NCI-H146 treated with DMSO at 0.1 percent for 48 hours (cell line): ENCODE measurements around the gene PPM1N.

Source experiments
- DNase-seq: peaks from one replicate; lab custom pipeline; 2025; ENCODE audit not compliant: unreplicated experiment; lab: John Stamatoyannopoulos, UW

The PPM1N gene

GRCh38 chr19:45489216-45489855, 8.9 kb upstream of the PPM1N start:
- no peak for DNase-seq

GRCh38 chr19:45492137-45492626, 6.1 kb upstream of the PPM1N start:
- DNase-seq = no peak

DNA sequence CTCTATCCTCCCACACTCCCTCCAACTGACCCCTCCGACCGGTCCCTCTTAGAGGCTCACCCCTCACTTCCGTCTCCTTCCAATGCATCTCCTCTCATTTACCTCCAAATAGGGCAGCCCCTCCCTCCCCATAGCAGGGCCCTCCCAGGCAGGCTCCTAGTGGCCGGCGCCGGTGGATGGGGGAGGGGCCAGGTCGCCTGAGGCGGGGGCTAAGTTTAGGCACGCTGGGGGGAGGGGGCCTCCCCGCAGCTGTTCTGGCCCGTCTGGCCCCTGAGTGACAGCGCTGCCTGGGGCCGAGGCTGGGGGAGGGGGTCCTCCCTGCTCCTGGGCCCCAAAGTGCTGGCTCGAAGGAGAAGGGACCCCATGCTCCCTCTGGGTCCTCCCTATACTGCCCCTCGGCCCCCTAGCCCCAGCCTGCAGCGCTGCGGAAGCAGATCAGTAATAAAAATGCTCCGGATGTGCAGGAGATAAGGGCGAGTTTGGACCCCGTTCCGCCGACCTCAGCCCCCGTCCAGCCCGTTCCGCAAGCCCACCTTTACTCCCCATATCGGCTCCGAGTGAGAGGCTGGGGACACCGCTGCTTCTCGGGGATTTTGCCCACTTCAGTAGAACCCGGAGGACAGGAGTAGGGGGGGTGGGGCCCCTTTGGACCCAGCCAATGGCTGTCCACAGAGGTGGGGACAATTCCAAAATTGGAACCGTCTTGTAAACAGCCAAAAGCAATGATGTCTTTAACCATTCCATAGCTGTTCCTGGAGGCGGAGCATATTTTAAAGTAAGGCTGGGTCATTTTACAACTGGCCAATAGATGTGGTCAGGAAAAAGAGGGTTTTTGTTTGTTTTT, 5.4 kb upstream of the PPM1N start:
- no peak for DNase-seq

- DNase-seq = no peak
These were observed 3.9 kb upstream of the PPM1N start for GRCh38 chr19:45494261-45494916.

DNA sequence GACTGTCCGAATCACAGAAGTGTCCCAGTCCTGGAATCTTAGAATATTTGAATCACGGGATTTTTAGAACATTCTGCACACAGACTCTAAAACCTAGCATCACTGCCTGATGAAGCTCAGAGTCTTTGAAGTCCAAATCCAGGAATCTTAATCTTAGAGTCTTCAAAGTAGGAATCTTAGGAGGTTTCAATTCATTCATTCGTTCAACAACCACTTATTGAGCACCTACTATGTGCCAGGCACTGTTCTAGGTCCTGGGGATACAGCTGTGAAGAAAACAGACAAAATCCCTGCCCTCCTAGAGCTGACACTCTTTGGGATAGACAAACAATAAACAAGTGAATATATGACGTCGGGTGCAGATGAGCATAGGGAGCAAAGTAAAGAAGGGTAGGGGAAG, 3.1 kb upstream of the PPM1N start:
- no peak for DNase-seq

DNA sequence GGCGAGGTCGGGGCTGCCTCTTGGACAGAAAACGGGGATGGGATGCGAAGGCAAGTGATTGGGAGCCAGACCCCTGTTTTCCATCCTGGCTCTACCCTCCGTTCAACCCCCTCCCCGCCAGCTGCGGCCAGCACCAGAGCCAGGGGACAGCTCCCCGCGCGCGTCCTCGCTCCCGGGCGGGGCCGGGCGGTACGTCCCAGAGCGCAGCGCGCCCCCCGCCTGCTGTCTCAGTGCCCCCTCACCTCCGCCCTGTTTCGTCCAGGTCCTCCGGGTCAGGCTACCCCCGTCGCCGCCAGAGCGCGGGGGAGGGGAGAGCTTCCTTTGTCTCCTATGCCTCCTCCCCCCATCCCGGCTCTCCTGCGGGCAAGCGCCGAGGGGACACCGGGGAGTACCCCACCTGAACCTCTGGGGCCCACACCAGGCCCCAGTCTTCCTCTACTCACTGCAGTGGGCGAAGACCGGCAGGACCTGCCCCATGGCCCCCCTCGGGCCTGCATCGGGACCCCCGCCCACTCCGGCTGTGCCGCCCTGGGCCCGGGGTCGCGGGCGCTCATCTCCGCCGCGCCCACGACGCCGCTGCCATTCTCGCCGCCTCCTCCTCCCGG, 1.8 kb upstream of the PPM1N start:
- peak; percentile 20 for DNase-seq

DNA sequence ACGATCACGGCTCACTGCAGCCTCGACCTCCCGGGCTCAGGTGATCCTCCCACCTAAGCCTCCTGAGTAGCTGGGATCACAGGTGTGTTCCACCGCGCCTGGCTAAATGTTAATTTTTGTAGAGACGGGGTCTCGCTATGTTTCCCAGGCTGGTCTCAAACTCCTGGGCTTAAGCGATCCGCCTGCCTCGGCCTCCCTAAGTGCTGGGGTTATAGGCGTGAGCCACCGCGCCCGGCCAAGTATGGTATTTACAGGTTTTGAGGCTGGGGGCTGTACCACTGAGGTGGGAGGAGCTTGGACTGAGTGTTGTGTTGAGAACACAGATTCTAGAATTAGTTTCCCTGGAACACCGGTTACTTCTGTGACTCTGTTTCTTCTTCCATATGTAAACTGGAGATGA, 452 bp upstream of the PPM1N start:
- peak; percentile 20 for DNase-seq

- DNase-seq = peak; percentile 86
These were observed 1.2 kb downstream of the PPM1N start for GRCh38 chr19:45499196-45500180.

- DNase-seq = no peak
These were observed 2.9 kb downstream of the PPM1N start for GRCh38 chr19:45500918-45501729.

- no peak for DNase-seq
These were observed 3.4 kb downstream of the PPM1N start for GRCh38 chr19:45501730-45502014.

DNA sequence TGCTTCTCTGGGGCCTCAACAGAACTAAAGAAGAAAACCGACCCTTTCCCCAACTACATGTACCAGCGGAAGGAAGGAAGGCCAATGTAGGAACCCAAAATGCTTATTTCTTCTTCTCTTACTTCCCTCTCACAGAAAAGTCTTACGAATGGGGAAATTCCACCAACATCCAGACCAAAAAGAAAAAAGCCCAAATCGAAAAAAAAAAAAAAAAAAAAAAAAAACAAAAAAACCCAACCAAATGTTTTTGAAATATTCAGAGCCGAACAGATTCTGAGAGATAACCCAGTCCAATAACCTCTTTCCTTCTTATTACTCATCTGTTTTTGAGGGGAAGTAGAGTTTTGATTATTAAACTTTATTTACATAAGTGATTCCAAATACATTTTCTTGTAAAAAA, 3.9 kb downstream of the PPM1N start:
- DNase-seq = no peak

DNA sequence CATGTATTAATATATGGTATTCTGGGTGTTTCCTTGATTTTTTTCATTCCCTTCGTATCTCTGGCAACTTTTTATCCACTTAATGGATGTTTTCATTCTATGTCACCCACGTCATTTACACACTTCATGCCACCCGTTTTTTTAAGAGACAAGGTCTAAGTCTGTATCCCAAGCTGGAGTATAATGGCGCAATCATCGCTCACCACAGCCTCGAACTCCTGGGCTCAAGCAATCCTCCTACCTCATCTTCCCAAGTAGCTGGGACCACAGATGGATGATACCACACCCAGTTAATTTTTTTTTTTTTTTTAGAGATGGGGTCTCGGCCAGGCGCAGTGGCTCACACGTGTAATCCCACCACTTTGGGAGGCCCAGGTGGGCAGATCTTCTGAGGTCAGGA, 5.7 kb downstream of the PPM1N start:
- DNase-seq = no peak

- no peak for DNase-seq
These were observed 7.1 kb downstream of the PPM1N start for GRCh38 chr19:45505151-45505995.

DNA sequence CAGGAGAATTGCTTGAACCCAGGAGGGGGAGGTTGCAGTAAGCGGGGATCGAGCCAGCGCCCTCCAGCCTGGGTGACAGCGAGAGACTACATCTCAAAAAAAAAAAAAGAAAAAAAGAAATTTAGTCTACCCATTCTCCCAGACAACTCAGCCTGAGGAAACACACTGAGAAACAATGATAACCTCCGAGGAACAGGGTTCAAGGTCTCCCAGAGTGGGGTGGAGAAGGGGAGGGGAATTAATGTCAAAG, 7.7 kb downstream of the PPM1N start:
- DNase-seq = no peak

DNA sequence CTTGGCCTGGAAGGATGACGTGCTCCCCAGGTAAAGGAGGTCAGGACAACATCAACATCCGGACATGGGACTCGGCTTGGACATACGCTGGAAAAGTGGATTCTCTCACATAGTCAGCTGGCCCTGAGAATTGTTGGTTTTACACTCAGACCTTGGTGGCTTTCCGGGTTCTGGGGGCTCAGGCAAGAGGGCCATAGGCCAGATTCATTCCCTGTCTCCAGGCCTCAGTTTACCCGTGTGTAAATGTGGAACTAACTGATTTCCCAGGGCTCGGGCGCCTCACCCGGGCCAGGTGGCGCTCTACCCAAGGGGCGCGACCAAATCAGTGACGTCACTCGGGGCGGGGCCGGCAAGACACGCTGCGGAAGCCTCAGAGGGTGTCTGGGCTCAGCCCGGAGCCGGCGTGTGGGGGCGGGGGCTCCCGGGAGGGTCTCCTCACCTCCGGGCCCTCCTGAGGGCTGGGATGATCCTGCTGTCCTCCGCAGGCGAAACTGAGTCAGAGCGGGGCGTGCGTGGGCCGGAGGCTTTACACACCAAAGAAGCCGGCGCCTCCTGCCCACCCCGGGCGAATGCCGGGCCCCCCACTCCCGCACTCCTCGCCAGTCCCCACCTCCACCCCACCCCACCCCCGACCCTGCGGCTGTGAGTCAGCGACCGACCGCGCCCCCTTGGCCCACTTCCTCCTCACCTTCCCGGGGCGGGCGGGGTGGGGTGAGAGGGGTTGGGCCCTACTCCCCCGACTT, 8.2 kb downstream of the PPM1N start:
- peak; percentile 77 for DNase-seq

DNA sequence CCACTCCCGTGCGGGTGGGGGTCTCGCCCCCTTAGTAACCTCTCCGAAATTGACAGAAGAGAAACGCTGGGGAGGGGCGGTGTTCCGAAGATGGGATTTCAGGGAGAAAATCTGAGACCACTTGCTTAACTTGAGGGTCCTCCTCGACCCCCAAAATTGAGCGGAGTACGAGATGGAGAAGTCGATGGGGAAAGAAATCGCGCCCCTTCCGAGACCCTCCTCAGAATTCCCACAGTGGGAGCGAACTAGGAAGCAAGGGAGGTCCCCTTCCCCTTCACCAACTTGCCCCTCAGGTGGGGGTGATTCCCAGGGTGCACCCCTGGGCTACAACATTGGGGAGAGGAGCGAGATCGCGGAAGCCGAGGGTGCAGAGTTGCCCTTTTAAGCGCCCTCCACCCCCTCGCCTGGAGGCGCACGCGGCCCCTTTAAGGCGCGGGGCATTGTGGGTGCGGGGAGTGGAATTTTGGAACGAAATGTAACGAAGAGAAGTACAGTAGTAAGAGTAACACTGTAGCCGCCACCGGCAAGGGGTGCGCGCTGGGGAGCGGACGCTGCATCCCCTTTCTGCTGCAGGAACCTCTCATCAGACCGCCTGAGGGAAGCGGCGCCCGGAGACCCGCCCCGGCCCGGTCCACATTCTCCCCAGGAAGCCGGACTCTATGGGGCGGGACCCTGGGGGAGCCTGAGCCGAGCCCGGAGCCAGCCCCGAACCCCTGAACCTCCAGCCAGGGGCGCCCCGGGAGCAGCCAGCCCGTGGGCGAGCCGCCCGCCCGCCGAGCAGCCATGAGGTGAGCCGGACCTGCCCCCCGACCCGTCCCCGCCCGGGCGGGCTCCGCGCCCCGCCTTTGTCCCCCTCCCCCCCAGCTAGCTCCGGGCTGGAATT, 9.0 kb downstream of the PPM1N start, which contains the start of gene VASP:
VASP (plus strand) TSS at position 491 of the 883 bp plus-strand sequence; CDS start at position 784, 293 bp downstream.
- DNase-seq = peak; percentile 45

GRCh38 chr19:45507872-45508416, 9.7 kb downstream of the PPM1N start:
- no peak for DNase-seq
